Activated T-helper 17 cell treated with anti-CD3 and anti-CD28 coated beads, Interleukin-2, amount 50 U/mL, for 72 hours (primary cell): ENCODE measurements around the gene PRKN. TPM values are rescaled to one million over a fixed set of nuclear protein-coding genes. Genes with fewer than 3 reads are reported as not detected.

Source experiments
- ATAC-seq: fragments of 150-1000 bp; cut with Tn5 transposase; replicated peaks from 2 replicates; pipeline ENCODE4 v1.10.0; 2021; ENCODE audit warnings: mild to moderate bottlenecking, moderate library complexity
- H3K27ac Mint-ChIP-seq: one replicate; pipeline ENCODE4 v1.8.0; 2022; ENCODE audit warnings: mixed read lengths
- H3K27me3 Mint-ChIP-seq: one replicate; pipeline ENCODE4 v1.8.0; 2022; ENCODE audit warnings: mixed read lengths
- H3K36me3 Mint-ChIP-seq: one replicate; pipeline ENCODE4 v1.8.0; 2022; ENCODE audit warnings: low read depth, mild to moderate bottlenecking, mixed read lengths
- H3K4me1 Mint-ChIP-seq: one replicate; pipeline ENCODE4 v1.8.0; 2022; ENCODE audit warnings: mixed read lengths
- H3K4me3 Mint-ChIP-seq: one replicate; pipeline ENCODE4 v1.8.0; 2022; ENCODE audit warnings: mild to moderate bottlenecking, mixed read lengths
- H3K9me3 Mint-ChIP-seq: one replicate; pipeline ENCODE4 v1.8.0; 2022; ENCODE audit warnings: mixed read lengths
- total RNA-seq, 2 donors: library from RNA; stranded (reverse); gene quantifications; one replicate each; pipeline ENCODE4 v1.2.3, GENCODE V29; 2022

The PRKN gene
- total RNA-seq, 2 donors from 2014 or later, result 0.84 to 0.87 TPM

DNA sequence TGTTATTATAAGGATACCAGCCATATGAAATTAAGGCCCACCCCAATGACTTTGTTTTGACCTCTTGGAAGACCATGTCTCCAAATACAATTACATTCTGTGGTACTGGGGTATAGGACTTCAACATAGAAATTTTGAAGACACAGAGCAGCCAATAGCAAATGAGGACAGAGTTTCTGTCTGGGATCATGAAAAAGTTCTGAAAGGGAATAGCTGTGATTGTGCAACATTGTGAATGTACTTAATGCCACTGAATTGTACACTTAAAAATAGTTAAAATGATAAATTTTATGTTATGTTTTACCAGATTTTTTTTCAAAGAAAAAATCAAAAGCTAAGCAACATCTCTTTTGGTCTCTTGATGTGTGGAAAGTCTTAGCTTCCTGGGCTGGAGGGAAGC is 1426.7 kb downstream of the PRKN start:
- Mint-ChIP-seq H3K27ac (no peak overlapping the region), H3K4me1 (peaks cover 9% of the 10 kb centered on the region), H3K9me3 (no peaks in the 10 kb centered on the region), H3K4me3 (no peak overlapping the region), H3K36me3 (no peaks in the 10 kb centered on the region), H3K27me3 (peaks cover 3% of the 10 kb centered on the region)
- no peak for ATAC-seq

GRCh38 chr6:161299726-161300125 is 1427.8 kb downstream of the PRKN start:
- Mint-ChIP-seq H3K27ac (no peak overlapping the region), H3K36me3 (no peaks in the 10 kb centered on the region), H3K27me3 (peaks cover 3% of the 10 kb centered on the region), H3K4me1 (peaks cover 9% of the 10 kb centered on the region), H3K9me3 (no peaks in the 10 kb centered on the region), H3K4me3 (no peak overlapping the region)
- no peak for ATAC-seq

Other genes with a start within 250 kb of the PRKN start
- gene PACRG, start 208 bp upstream of the PRKN start, total RNA-seq, result not detected